OCI-LY7 (cell line): Measurements from ENCODE around the gene WNT7B. TPM values are rescaled to one million over a fixed set of nuclear protein-coding genes. Genes with fewer than 3 reads are reported as not detected.

Experiments used
- BruUV-seq: library from RNA; stranded (reverse); fragments of 400-500 nt; replicated peaks from 2 replicates; lab custom pipeline; 2021; lab: Mats Ljungman, UMichigan
- CTCF ChIA-PET: fragments of 300-600 bp; sonication (Branson Sonifier 250); formaldehyde crosslinking; loops from one replicate; lab custom pipeline; 2022; ENCODE audit warnings: antibody characterized with exemption; ENCODE audit not compliant: unreplicated experiment; lab: Charles Lee
- POLR2A ChIA-PET: fragments of 300-600 bp; sonication (Branson Sonifier 250); formaldehyde crosslinking; loops from one replicate; lab custom pipeline; 2022; ENCODE audit warnings: antibody characterized with exemption; lab: Charles Lee
- DNase-seq: peaks from one replicate; pipeline ENCODE4 v3.0.0-alpha.2; 2015; ENCODE audit warnings: low spot score
- H2AFZ ChIP-seq: fragments of 200-600 bp; sonication (generic), shearing (Covaris generic); 2 replicates; pipeline ENCODE4 v1.6.1; 2014; ENCODE audit warnings: mild to moderate bottlenecking, antibody characterized with exemption, low read length, moderate library complexity
- H3K27ac ChIP-seq: fragments of 200-600 bp; sonication (generic); 2 replicates; pipeline ENCODE4 v1.5.1; 2014; ENCODE audit warnings: mixed run types, low read depth, mild to moderate bottlenecking, moderate library complexity, low read length, inconsistent platforms; ENCODE audit not compliant: poor library complexity, severe bottlenecking
- H3K36me3 ChIP-seq: fragments of 200-600 bp; sonication (generic); 2 replicates; pipeline ENCODE4 v1.6.1; 2014; ENCODE audit warnings: mild to moderate bottlenecking, antibody characterized with exemption, low read length, moderate library complexity, mixed read lengths; ENCODE audit not compliant: insufficient read depth
- H3K4me1 ChIP-seq: fragments of 200-600 bp; sonication (generic); 2 replicates; pipeline ENCODE4 v1.5.1; 2014; ENCODE audit warnings: mild to moderate bottlenecking, low read length; ENCODE audit not compliant: insufficient read depth, poor library complexity, severe bottlenecking
- H3K4me2 ChIP-seq: fragments of 200-600 bp; sonication (generic); 2 replicates; pipeline ENCODE4 v1.6.1; 2014; ENCODE audit warnings: mild to moderate bottlenecking, low read length
- H3K4me3 ChIP-seq: fragments of 200-600 bp; sonication (generic); 2 replicates; pipeline ENCODE4 v1.5.1; 2014; ENCODE audit warnings: mild to moderate bottlenecking, low read depth, low read length; ENCODE audit not compliant: poor library complexity, severe bottlenecking
- H3K79me2 ChIP-seq: fragments of 200-600 bp; sonication (generic); 2 replicates; pipeline ENCODE4 v1.6.1; 2016; ENCODE audit warnings: low read depth, mild to moderate bottlenecking, low read length, moderate library complexity, mixed read lengths; ENCODE audit not compliant: insufficient read depth
- H3K9me2 ChIP-seq: fragments of 200-600 bp; sonication (generic); 2 replicates; pipeline ENCODE4 v1.6.1; 2016; ENCODE audit warnings: mild to moderate bottlenecking, low read length, mixed read lengths; ENCODE audit not compliant: insufficient read depth
- H3K9me3 ChIP-seq: fragments of 200-600 bp; sonication (generic); 2 replicates; pipeline ENCODE4 v1.6.1; 2014; ENCODE audit warnings: mild to moderate bottlenecking, mixed run types, low read length, mixed read lengths
- H4K20me1 ChIP-seq: fragments of 200-600 bp; sonication (generic); 2 replicates; pipeline ENCODE4 v1.6.1; 2014; ENCODE audit warnings: mild to moderate bottlenecking, antibody characterized with exemption, low read length, moderate library complexity, mixed read lengths; ENCODE audit not compliant: insufficient read depth
- CTCF ChIP-seq: fragments of 200-600 bp; sonication (generic); conservative IDR thresholded peaks from 2 replicates; pipeline ENCODE4 v1.5.1; 2014; ENCODE audit warnings: mild to moderate bottlenecking, antibody characterized with exemption, low read length, moderate library complexity, mixed read lengths
- EZH2phosphoT487 ChIP-seq: fragments of 200-600 bp; sonication (generic); IDR thresholded peaks from 2 replicates; pipeline ENCODE4 v1.6.1; 2018; ENCODE audit warnings: low read depth, borderline replicate concordance, mild to moderate bottlenecking, mixed run types, antibody characterized with exemption, low read length, moderate library complexity, mixed read lengths
- intact Hi-C: fragments of 100-400 bp; cut with micrococcal nuclease; formaldehyde crosslinking; loops from one replicate; pipeline ENCODE4 v1.10.0; 2022; ENCODE audit not compliant: unreplicated experiment
- total RNA-seq, 2 experiments: library from RNA; depleted of rRNA in 1 of 2; stranded (reverse); fragments of >200 nt in 1 of 2; shearing (Covaris generic) in 1 of 2; gene quantifications; 2 replicates each; pipeline ENCODE4 v1.2.3, GENCODE V29; 2014 to 2022

Gene WNT7B
- total RNA-seq, 2 experiments from 2014 or later, result not detected

GRCh38 chr22:45911601-45912271 is 65.2 kb downstream of the WNT7B start:
- H3K4me2 ChIP-seq, result no peak overlapping the region
- ChIA-PET CTCF (no interaction called here), POLR2A (no interaction called here)

GRCh38 chr22:45910928-45911467 is 66.0 kb downstream of the WNT7B start:
- no peak overlapping the region for H3K4me2 ChIP-seq

More at GRCh38 chr22:45911601-45912271, 65.2 kb downstream of the WNT7B start:
- H3K27ac ChIP-seq, result no peak overlapping the region
- H3K9me2 ChIP-seq, result no peaks in the 10 kb centered on the region
- H4K20me1 ChIP-seq, result no peaks in the 10 kb centered on the region
- no peak overlapping the region for H2AFZ ChIP-seq
- H3K79me2 ChIP-seq, result no peaks in the 10 kb centered on the region
- intact Hi-C loops, result no loop called here
- H3K4me3 ChIP-seq, result no peak overlapping the region
- no peak for DNase-seq
- TF ChIP-seq EZH2phosphoT487, result no peak
- no peak for TF ChIP-seq CTCF
- no peaks in the 10 kb centered on the region for H3K36me3 ChIP-seq
- H3K9me3 ChIP-seq, result no peaks in the 10 kb centered on the region
- BruUV-seq, result no TSS peak
- H3K4me1 ChIP-seq, result no peaks in the 10 kb centered on the region

More at GRCh38 chr22:45910928-45911467, 66.0 kb downstream of the WNT7B start:
- Histone ChIP-seq H4K20me1 (no peaks in the 10 kb centered on the region), H3K36me3 (no peaks in the 10 kb centered on the region), H3K4me1 (no peaks in the 10 kb centered on the region), H3K27ac (no peak overlapping the region), H3K9me2 (no peaks in the 10 kb centered on the region), H2AFZ (no peak overlapping the region), H3K79me2 (no peaks in the 10 kb centered on the region), H3K4me3 (no peak overlapping the region), H3K9me3 (no peaks in the 10 kb centered on the region)
- BruUV-seq, result no TSS peak
- TF ChIP-seq EZH2phosphoT487, result no peak
- TF ChIP-seq CTCF, result no peak
- intact Hi-C loops, result no loop called here
- ChIA-PET CTCF (no interaction called here), POLR2A (no interaction called here)
- DNase-seq, result no peak
